ENCODE data around the gene ZBTB26. TPM values are rescaled to one million over a fixed set of nuclear protein-coding genes. Genes with fewer than 3 reads are reported as not detected.
"Not testable (repeated sequence)": the region's sequence is repeated elsewhere in the genome, so short reads cannot be mapped to it uniquely, and the experiment has no call there.

Gene ZBTB26
- total RNA-seq, 4 donors from 2014 or later = 10.9 to 15.6 (median 12.7) TPM

DNA sequence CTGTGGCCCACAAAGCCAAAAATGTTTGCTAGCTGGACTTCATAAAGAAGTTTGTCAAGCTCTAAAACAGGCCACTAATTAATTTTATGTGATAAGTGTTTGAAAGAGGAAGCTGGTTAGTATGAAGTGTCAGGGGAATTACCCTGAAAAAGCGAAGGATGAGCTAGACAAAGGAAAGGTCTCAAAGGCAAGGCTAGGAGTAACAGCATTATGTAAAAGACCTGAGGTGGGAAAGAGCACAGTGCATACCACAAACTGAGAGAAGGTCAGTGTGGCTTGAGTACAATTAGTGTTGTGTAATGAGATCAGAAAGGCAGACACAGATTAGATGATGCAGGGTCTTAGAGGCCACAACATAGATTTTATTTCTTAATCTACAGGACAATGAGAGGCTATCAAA, 55.8 kb downstream of the ZBTB26 start:
- Histone ChIP-seq H3K27ac (no peak overlapping the region), H3K4me3 (replicated peaks in 1 of 3) (no peak overlapping the region), H3K4me1 (no peaks in the 10 kb centered on the region), H3K36me3 (peaks cover 57 to 65% of the 10 kb centered on the region in 2 donors), H3K9me3 (no peaks in the 10 kb centered on the region), H3K27me3 (no peaks in the 10 kb centered on the region)
- intact Hi-C loops (cut with DNase I) = no loop called here
- TF ChIP-seq, protein P1, sequence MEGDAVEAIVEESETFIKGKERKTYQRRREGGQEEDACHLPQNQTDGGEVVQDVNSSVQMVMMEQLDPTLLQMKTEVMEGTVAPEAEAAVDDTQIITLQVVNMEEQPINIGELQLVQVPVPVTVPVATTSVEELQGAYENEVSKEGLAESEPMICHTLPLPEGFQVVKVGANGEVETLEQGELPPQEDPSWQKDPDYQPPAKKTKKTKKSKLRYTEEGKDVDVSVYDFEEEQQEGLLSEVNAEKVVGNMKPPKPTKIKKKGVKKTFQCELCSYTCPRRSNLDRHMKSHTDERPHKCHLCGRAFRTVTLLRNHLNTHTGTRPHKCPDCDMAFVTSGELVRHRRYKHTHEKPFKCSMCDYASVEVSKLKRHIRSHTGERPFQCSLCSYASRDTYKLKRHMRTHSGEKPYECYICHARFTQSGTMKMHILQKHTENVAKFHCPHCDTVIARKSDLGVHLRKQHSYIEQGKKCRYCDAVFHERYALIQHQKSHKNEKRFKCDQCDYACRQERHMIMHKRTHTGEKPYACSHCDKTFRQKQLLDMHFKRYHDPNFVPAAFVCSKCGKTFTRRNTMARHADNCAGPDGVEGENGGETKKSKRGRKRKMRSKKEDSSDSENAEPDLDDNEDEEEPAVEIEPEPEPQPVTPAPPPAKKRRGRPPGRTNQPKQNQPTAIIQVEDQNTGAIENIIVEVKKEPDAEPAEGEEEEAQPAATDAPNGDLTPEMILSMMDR (IDR thresholded peaks at IDR 0.05) = no peak
- no peak for TF ChIP-seq POLR2A (IDR thresholded peaks at IDR 0.05)
- no peak for DNase-seq
- WGBS, 2 donors = 94% methylated on average over 1 of the region's 1 CpG

DNA sequence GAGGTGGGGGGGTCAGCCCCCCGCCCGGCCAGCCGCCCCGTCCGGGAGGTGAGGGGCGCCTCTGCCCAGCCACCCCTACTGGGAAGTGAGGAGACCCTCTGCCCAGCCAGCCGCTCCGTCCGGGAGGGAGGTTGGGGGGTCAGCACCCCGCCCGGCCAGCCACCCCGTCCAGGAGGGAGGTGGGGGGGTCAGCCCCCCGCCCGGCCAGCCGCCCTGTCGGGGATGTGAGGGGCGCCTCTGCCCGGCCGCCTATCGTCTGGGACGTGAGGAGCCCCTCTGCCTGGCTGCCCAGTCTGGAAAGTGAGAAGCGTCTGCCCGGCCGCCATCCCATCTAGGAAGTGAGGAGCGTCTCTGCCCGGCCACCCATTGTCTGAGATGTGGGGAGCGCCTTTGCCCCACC, 64.0 kb downstream of the ZBTB26 start:
- H3K27me3 ChIP-seq; H3K4me3 ChIP-seq (replicated peaks in 1 of 3); H3K36me3 ChIP-seq; H3K27ac ChIP-seq; H3K9me3 ChIP-seq; intact Hi-C loops (cut with DNase I); DNase-seq; H3K4me1 ChIP-seq: not testable (repeated sequence)
- WGBS, 2 donors = no CpG with 5 or more reads among the region's 27 CpGs

DNA sequence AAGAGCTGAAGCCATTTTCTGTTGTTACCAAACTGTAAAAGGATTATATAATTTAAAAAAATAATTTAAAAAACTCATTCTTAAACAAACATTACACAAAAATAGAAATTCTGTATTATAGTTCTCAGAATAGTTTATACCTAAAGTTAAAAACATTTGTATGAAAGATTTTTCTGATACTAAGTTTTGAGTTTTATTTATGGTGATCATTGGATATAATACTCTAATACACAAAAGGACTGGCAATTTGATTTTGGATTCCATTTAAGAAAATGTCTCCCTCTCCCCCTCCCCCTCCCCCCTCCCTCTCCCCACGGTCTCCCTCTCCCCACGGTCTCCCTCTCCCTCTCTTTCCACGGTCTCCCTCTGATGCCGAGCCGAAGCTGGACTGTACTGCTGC, 65.2 kb downstream of the ZBTB26 start:
- no peak for TF ChIP-seq POLR2A (IDR thresholded peaks at IDR 0.05)
- TF ChIP-seq, protein P1 (IDR thresholded peaks at IDR 0.05) = no peak
- H3K27me3 ChIP-seq = no peaks in the 10 kb centered on the region
- no peaks in the 10 kb centered on the region for H3K36me3 ChIP-seq
- 92% methylated on average over 5 of the region's 5 CpGs for WGBS, 2 donors
- intact Hi-C loops (cut with DNase I) = no loop called here
- no peak overlapping the region for H3K4me3 ChIP-seq (replicated peaks in 1 of 3)
- no peak overlapping the region for H3K27ac ChIP-seq
- DNase-seq = no peak
- H3K9me3 ChIP-seq = no peaks in the 10 kb centered on the region
- H3K4me1 ChIP-seq = no peaks in the 10 kb centered on the region

Small RNAs within 50 kb of the gene (small RNA-seq; reads per million reads assigned to genes)
- gene RNY1P15 (not detected), gene SNORD90 (2,540 reads per million, percentile 99 among the genes with 10 or more reads in this experiment)

Other genes with a start within 250 kb of the ZBTB26 start
- gene OR1L4, start 207.5 kb downstream of the ZBTB26 start, total RNA-seq = not detected
- not detected for gene OR1L6, start 189.2 kb downstream of the ZBTB26 start, total RNA-seq
- gene OR5C1, start 142.6 kb downstream of the ZBTB26 start, total RNA-seq = not detected
- gene OR1K1, start 131.4 kb downstream of the ZBTB26 start, total RNA-seq = not detected
- gene PDCL, start 102.9 kb downstream of the ZBTB26 start, total RNA-seq = 10 to 100 TPM; 17.5 to 31.6 (median 21.1) TPM
- gene RC3H2, start 26.2 kb downstream of the ZBTB26 start, total RNA-seq = 10 to 100 TPM; 43.1 to 91.2 (median 52.9) TPM
- gene ZBTB6, start 18.2 kb downstream of the ZBTB26 start, total RNA-seq = 10 to 100 TPM; 12.3 to 16.4 (median 14.2) TPM
- 100 to 1,000 TPM in 3 of 4 donors, 10 to 100 TPM in 1; 90.7 to 144 (median 127) TPM for gene RABGAP1, start 9.5 kb upstream of the ZBTB26 start, total RNA-seq
- gene GPR21, start 102.2 kb upstream of the ZBTB26 start, total RNA-seq = 10 to 100 TPM in 1 of 4 donors, 1 to 10 TPM in 3; 4.0 to 11.8 (median 5.7) TPM

Measured in thyroid gland (tissue), 4 donors.